Stimulated activated CD8-positive, alpha-beta memory T cell treated with anti-CD3 and anti-CD28 coated beads, Interleukin-2, amount 100 ng/mL, for 1 hour (primary cell): ENCODE data around the gene TMEM14A.
A peak's percentile ranks its signal among the peaks of the same experiment; 100 is the strongest.
"Not testable (repeated sequence)": the region's sequence is repeated elsewhere in the genome, so short reads cannot be mapped to it uniquely, and the experiment has no call there.

ENCODE experiments used
- DNase-seq, 2 donors: peaks; one replicate each; pipeline ENCODE4 v3.0.0-alpha.2; 2020; ENCODE audit warnings: low read depth in 2 of 2

Gene TMEM14A

GRCh38 chr6:52657870-52658269 lies 13.0 kb upstream of the TMEM14A start:
- no peak for DNase-seq

- DNase-seq, result no peak
These were observed 9.4 kb upstream of the TMEM14A start for GRCh38 chr6:52661551-52661950.

- no peak for DNase-seq
These were observed 8.9 kb upstream of the TMEM14A start for GRCh38 chr6:52662031-52662430.

- peak; percentile 23 to 28 for DNase-seq
These were observed 7.6 kb upstream of the TMEM14A start for GRCh38 chr6:52663120-52663935.

- DNase-seq, result no peak
These were observed 7.1 kb upstream of the TMEM14A start for GRCh38 chr6:52663936-52664185.

GRCh38 chr6:52664186-52664990 lies 6.5 kb upstream of the TMEM14A start:
- peak in 1 of 2 donors; percentile 19 for DNase-seq

GRCh38 chr6:52664991-52665686 lies 5.8 kb upstream of the TMEM14A start:
- no peak for DNase-seq

GRCh38 chr6:52666071-52666470 lies 4.8 kb upstream of the TMEM14A start:
- no peak for DNase-seq

- no peak for DNase-seq
These were observed 4.4 kb upstream of the TMEM14A start for GRCh38 chr6:52666523-52666922.

- DNase-seq, result no peak
These were observed 3.3 kb upstream of the TMEM14A start for GRCh38 chr6:52667572-52667971.

GRCh38 chr6:52671676-52672075 lies 763 bp downstream of the TMEM14A start:
- DNase-seq, result no peak

- no peak for DNase-seq
These were observed 1.6 kb downstream of the TMEM14A start for GRCh38 chr6:52672412-52673025.

GRCh38 chr6:52674666-52675065 lies 3.8 kb downstream of the TMEM14A start:
- DNase-seq, result no peak

- DNase-seq, result no peak
These were observed 4.5 kb downstream of the TMEM14A start for GRCh38 chr6:52675372-52675771.

- not testable (repeated sequence) for DNase-seq
These were observed 5.7 kb downstream of the TMEM14A start for GRCh38 chr6:52676631-52677030.

GRCh38 chr6:52681416-52681815 lies 10.5 kb downstream of the TMEM14A start:
- no peak for DNase-seq

- no peak for DNase-seq
These were observed 16.2 kb downstream of the TMEM14A start for GRCh38 chr6:52686878-52687699.

- no peak for DNase-seq
These were observed 18.9 kb downstream of the TMEM14A start for GRCh38 chr6:52689857-52690256.

GRCh38 chr6:52691718-52692117 lies 20.8 kb downstream of the TMEM14A start:
- no peak for DNase-seq

GRCh38 chr6:52693773-52694172 lies 22.9 kb downstream of the TMEM14A start:
- no peak for DNase-seq

- no peak for DNase-seq
These were observed 23.5 kb downstream of the TMEM14A start for GRCh38 chr6:52694404-52694803.
